ENCODE results near the gene UQCC2. TPM values are rescaled to one million over a fixed set of nuclear protein-coding genes. Genes with fewer than 3 reads are reported as not detected.
A peak's percentile ranks its signal among the peaks of the same experiment; 100 is the strongest.

The UQCC2 gene
- total RNA-seq, 1 donor from 2014 or later, result 11.9 TPM

GRCh38 chr6:33705955-33706725 is 5.4 kb downstream of the UQCC2 start:
- no peak for DNase-seq

GRCh38 chr6:33705268-33705885 is 6.1 kb downstream of the UQCC2 start:
- no peak for DNase-seq

GRCh38 chr6:33704215-33705066 is 7.1 kb downstream of the UQCC2 start:
- no peak for DNase-seq

GRCh38 chr6:33702345-33702977 is 9.0 kb downstream of the UQCC2 start:
- no peak for DNase-seq

- DNase-seq, result peak; percentile 82
Measured at GRCh38 chr6:33700391-33701050, 11.0 kb downstream of the UQCC2 start.

GRCh38 chr6:33699739-33700138 is 11.8 kb downstream of the UQCC2 start:
- no peak for DNase-seq

GRCh38 chr6:33699131-33699530 is 12.4 kb downstream of the UQCC2 start:
- no peak for DNase-seq

GRCh38 chr6:33698494-33698893 is 13.0 kb downstream of the UQCC2 start:
- DNase-seq, result no peak

- no peak for DNase-seq
Measured at GRCh38 chr6:33697845-33698244, 13.7 kb downstream of the UQCC2 start.

GRCh38 chr6:33696548-33697518 is 14.7 kb downstream of the UQCC2 start:
- peak; percentile 63 for DNase-seq

GRCh38 chr6:33696076-33696475 is 15.4 kb downstream of the UQCC2 start:
- DNase-seq, result no peak

- no peak for DNase-seq
Measured at GRCh38 chr6:33695451-33695887, 16.0 kb downstream of the UQCC2 start.

- no peak for DNase-seq
Measured at GRCh38 chr6:33694977-33695376, 16.5 kb downstream of the UQCC2 start.

- DNase-seq, result peak; percentile 84
Measured at GRCh38 chr6:33694401-33694931, 17.0 kb downstream of the UQCC2 start.

GRCh38 chr6:33693186-33694105 is 18.1 kb downstream of the UQCC2 start:
- peak; percentile 78 for DNase-seq

- no peak for DNase-seq
Measured at GRCh38 chr6:33692760-33693158, 18.7 kb downstream of the UQCC2 start.

- DNase-seq, result peak; percentile 37
Measured at GRCh38 chr6:33692078-33692759, 19.3 kb downstream of the UQCC2 start.

GRCh38 chr6:33691456-33692077 is 19.9 kb downstream of the UQCC2 start:
- DNase-seq, result no peak

Data from tongue (tissue), 2 donors.